Activated CD4-positive, alpha-beta T cell treated with anti-CD3 and anti-CD28 coated beads, Interleukin-2, Interleukin-6, amounts not matched to agents 100 ng/mL and 50 ng/mL, durations not matched to agents 16 hours and 8 hours (primary cell): ENCODE results near the gene MUC4.
"Not testable (repeated sequence)": the region's sequence is repeated elsewhere in the genome, so short reads cannot be mapped to it uniquely, and the experiment has no call there.

Experiments
- DNase-seq: peaks from one replicate; pipeline ENCODE4 v3.0.0-alpha.2; 2020

Gene MUC4

DNA sequence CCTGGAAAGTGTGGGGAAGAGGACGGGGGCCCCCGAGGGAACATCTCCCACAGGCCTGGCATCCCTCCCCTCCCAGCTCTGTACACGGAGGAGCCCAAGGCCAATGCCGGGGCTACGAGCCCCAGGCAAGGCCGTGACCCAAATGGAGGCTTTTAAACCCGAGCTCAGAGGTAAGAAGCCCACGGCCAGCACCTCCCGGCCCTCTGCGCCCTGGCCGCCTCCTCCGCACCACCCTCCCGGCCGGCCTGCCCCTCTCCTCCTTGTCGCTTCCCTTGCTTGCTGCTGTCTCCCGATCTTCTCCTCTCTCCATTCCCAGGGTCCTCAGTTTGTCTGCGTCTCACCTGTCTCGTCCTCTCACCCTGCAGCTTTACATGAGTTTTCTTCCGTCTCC lies 1.3 kb downstream of the MUC4 start:
- no peak for DNase-seq

DNA sequence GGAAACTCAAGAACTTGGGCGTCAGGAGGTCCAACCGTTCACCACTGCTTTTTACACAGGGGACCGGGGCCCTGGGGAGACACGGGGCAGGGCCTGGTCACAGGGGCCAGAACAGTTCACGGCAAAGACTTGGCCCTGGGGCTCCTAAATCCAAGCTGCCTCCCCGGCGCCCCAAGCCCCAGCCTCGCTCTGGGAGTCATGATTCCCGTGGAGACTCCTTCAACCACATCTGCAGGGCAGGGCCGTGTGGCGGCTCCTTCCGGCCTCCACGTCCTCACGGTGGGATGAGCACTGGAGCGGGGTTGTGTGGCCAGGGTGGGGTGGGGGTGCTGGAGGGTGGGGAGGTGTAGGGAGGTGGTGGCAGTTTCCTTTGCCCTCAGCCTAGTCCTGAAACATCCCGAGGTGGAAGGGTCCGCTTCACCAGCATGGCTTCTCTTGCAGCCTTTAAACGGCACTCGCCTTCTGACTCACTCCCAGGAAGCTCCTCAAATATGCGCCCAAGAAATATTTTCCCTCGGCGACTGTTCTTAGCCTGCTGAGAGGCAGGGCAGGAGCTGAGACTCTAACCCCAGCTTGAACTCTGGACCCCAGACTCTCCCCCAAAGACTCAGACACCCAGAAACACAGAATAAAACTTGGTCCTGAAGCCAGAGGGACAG lies 1.8 kb downstream of the MUC4 start:
- DNase-seq, result no peak

DNA sequence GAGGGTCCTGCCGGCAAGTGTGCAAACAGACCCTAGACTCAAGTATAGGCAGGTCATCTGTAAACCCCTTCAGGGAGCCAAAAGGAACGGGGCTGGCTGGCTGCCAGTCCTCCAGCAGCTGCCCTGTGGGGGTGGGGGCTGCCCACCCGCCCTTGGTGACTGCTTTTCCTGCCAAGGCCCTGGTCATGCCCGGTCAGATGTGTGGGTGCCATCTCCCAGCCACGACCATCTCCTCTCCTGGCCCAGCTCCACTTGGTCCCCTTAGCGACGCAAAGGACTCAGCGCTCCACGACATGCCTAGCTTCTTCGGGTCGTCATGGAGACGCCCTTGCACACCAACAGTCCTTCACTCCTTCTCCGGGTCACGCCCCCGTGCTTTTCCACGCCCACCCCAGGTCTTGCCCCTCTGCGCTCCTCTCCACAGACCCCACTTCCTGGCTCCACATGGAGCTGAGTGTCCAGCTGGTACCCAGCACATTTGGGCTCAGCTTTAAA lies 2.4 kb downstream of the MUC4 start:
- no peak for DNase-seq

DNA sequence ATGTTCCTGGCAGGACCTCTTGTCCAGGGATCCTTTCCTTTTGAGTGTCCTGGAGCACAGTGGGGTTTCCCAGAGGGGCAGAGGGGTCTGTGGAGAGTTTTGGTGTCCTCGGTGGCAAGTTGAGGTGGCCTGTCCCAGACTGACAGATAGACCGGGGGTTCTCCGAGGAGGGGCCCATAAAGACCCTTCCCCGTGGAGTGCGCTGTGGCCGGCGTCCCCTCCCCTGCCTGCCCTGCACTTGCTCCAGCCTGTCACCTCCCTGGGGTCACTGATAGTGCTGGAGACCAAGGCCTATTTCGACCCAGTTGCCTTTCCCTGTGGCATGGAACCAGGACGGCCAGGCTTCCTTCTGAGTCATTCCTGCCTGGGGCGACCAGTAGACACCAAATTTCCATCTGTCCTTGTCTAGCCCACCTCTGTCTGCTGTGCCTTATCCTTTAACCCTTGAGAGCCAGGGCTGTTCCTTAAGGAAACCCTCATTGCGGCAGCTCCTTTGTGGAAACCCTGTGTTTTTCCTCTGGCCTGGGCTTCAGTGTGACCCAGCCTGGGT lies 2.9 kb downstream of the MUC4 start:
- DNase-seq, result no peak

DNA sequence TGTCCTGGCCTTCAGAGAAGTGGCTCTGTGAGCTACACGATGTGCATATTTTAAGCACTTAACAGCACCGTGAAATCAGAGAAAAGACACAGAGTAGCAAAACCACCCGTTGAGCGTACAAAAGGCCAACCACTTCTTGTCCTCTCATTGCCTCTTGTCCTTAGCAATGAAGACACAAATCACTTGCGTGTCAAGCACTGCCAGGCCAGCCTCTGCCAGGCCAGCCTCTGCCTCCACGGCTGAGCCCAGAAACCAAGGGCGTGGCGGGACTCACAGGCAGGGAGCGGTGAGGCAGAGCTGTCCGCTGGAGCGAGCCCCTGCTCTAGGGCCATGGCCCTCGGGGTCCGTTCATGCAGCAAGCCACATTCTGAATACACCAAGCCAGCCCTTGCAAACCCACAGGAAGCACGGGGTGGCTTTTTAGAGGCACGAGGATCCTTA lies 4.0 kb downstream of the MUC4 start:
- no peak for DNase-seq

- DNase-seq, result no peak
These were observed 4.9 kb downstream of the MUC4 start for GRCh38 chr3:195806916-195807231.

- no peak for DNase-seq
These were observed 5.4 kb downstream of the MUC4 start for GRCh38 chr3:195806211-195806915.

- DNase-seq, result not testable (repeated sequence)
These were observed 6.1 kb downstream of the MUC4 start for GRCh38 chr3:195805588-195805987.

- no peak for DNase-seq
These were observed 6.5 kb downstream of the MUC4 start for GRCh38 chr3:195805181-195805580.

- DNase-seq, result no peak
These were observed 8.3 kb downstream of the MUC4 start for GRCh38 chr3:195803289-195803908.

- no peak for DNase-seq
These were observed 8.9 kb downstream of the MUC4 start for GRCh38 chr3:195802795-195803194.

DNA sequence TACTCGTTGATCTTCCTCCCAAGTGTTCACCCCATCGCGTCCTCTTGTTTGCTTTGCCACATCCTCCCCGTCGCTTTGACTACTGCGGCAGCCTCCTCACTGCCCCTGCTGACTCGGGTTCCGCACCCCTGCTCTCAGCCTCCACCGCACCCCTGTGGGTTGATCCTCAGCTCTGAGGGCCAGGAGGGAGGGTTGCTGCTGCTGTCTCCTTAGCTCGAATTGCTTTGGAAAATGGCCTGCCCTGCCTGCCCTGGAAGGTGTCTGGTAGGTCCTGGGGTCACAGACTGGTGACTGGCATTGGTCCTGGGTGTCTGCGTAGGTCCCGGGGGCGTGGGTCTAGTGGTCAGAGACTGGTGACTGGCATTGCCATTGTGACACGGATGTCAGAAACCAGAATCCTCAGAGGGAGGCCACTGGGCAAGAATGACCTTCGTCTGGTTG lies 9.4 kb downstream of the MUC4 start:
- peak; percentile 55 for DNase-seq

DNA sequence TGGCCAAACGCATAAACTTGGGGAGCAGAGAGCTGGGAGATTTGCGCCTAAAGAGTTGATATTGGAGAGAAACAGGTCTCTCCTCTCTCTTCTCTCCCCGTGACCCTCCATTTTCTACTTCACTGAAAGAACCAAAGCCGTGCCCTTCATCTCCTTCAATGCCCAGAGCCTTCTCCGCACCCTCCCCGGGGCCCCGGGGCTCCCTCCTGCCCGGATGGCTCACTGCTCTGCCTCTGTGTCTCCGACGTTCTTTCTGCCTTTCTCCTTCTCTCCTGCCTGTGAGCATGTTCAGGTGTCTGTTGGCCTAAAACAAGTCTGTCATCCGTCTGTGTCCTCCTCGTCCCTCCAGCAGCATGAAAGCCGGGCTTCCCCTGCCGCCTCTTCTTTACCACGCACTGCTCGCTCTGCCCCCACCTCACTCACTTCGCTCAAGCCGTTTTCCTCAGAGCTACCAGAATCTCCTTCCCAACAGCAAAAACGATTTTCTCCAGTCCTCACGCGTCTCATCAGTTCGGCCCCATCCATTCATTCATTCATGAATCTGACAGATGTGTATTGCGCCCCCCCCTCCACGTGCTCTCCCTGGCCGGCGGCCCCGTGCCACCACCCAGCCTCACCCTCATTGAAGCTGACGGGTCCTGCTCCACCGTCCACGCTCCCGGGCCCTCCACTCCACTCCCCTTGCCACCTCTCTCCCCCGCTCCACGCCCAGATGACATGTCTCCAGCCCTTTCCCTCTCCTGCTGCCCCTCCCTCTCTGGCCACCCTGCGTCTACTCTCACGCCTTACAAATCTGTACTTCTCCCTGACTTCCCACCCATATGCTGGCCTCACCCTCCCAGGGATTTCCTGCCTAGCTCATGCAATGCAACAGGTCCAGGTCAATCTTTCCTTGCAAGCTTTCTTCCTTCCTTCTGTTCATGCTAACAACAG lies 10.2 kb downstream of the MUC4 start:
- DNase-seq, result no peak

- no peak for DNase-seq
These were observed 11.5 kb downstream of the MUC4 start for GRCh38 chr3:195800240-195800639.

DNA sequence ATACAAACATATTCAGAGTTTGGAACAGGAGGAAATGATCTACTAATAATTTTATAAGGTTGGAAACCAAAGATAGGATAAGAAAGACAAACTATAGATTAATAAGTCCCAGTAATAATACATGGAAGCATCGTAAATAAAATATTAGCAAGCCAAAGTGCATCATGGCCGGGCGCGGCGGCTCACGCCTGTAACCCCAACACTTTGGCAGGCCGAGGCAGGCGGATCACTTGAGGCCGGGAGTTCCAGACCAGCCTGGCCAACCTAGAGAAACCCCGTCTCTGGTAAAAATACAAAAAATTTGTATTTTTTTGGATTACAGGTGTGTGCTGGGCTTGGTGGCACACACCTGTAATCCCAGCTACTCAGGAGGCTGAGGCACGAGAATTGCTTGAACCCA lies 14.9 kb downstream of the MUC4 start:
- DNase-seq, result no peak

DNA sequence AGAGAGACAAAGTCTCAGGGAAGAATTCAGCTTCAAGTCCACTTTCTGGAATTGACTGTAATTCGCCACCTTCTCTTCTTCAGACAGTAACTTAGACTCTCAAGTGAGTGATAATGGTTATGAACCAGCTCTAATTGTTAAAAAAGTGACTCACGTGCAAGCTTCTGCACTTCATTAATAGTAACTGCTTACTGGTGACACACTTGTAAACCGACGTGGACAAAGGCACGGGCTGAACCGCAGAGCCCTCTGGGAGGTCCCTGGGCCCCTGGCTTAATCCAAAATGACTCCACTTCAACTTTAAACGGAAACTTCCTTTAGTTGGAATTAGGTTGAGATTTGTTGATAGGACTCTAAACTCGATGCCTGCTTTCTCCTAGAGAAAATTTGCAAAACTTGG lies 17.0 kb downstream of the MUC4 start:
- DNase-seq, result no peak

- DNase-seq, result not testable (repeated sequence)
These were observed 19.1 kb downstream of the MUC4 start for GRCh38 chr3:195792621-195793020.

- DNase-seq, result no peak
These were observed 20.8 kb downstream of the MUC4 start for GRCh38 chr3:195790901-195791300.

GRCh38 chr3:195788711-195789581 lies 22.8 kb downstream of the MUC4 start:
- DNase-seq, result no peak

GRCh38 chr3:195785781-195786405 lies 25.8 kb downstream of the MUC4 start:
- not testable (repeated sequence) for DNase-seq

GRCh38 chr3:195784031-195784430 lies 27.7 kb downstream of the MUC4 start:
- not testable (repeated sequence) for DNase-seq
